ENCODE measurements around the gene STAU1. TPM values are rescaled to one million over a fixed set of nuclear protein-coding genes. Genes with fewer than 3 reads are reported as not detected.
"Not testable (repeated sequence)": the region's sequence is repeated elsewhere in the genome, so short reads cannot be mapped to it uniquely, and the experiment has no call there.

STAU1 gene
- polyA plus RNA-seq, 2 donors = 19.2 to 30.4 TPM

DNA sequence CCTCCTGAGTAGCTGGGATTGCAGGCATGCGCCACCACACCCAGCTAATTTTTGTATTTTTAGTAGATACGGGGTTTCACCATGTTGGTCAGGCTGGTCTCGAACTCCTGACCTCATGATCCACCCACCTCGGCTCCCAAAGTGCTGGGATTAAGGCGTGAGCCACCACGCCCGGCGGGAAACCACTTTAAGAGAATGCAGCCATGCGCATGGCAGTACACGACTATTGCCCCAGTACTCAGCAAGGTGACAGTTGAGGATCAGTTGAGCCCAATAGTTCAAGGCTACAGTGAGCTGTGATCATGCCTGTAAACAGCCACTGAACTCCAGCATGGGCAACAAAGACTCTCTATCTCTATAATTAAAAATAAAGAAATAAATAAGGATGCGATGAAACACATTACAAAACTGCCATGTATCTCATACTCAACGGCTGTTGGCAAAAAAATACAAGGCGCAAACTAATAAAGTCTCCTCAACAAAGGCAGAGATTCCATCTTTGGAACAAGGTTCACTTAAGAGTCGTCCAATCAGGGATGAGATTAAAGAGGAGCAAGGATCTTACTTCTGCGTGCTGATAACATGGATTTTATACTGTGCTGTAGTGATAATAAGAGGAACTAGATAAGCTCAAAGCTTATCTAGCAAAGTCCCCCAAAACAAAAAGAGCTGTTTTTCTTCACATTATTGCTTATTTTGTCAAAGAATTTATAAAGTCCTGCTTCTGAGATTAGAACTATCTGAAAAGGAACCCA is 51.1 kb downstream of the STAU1 start:
- 87 to 92% methylated on average over 15 of the region's 15 CpGs for WGBS, 2 donors
- Histone ChIP-seq H3K4me3 (ENCODE audit: low read depth in 1 of 2, low read length in 2 of 2) (no peak overlapping the region), H3K36me3 (ENCODE audit: control insufficient read depth in 2 of 2, insufficient read depth in 2 of 2, low read length in 1 of 2) (peaks cover 0 to 8% of the 10 kb centered on the region in 2 donors), H3K27me3 (ENCODE audit: control insufficient read depth in 1 of 2, insufficient read depth in 2 of 2, low read length in 2 of 2) (no peaks in the 10 kb centered on the region), H3K9me3 (ENCODE audit: control insufficient read depth in 2 of 2, insufficient read depth in 1 of 2, low read depth in 1 of 2, low read length in 1 of 2) (no peaks in the 10 kb centered on the region), H3K27ac (ENCODE audit: low read depth in 2 of 2, low read length in 1 of 2) (no peak overlapping the region), H3K4me1 (ENCODE audit: control insufficient read depth in 2 of 2, insufficient read depth in 2 of 2, low read length in 1 of 2) (peaks cover 0 to 2% of the 10 kb centered on the region in 2 donors)

DNA sequence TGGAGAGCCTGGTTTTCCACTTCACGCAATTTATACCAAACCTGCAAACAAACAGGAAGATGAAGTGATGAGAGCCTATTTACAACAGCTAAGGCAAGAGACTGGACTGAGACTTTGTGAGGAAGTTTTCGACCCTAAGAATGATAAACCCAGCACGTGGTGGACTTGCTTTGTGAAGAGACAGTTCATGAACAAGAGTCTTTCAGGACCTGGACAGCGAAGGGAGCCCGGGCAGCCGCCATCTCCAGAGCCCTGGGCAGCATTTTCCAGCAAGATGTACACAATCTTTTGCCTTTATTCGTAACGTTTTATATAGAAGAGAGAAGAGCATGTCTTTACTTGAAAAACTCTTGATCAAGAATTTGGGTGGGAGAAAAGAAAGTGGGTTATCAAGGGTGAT is 53.3 kb downstream of the STAU1 start:
- H3K27ac ChIP-seq (ENCODE audit: low read depth in 2 of 2, low read length in 1 of 2); H3K4me3 ChIP-seq (ENCODE audit: low read depth in 1 of 2, low read length in 2 of 2); H3K27me3 ChIP-seq (ENCODE audit: control insufficient read depth in 1 of 2, insufficient read depth in 2 of 2, low read length in 2 of 2); H3K4me1 ChIP-seq (ENCODE audit: control insufficient read depth in 2 of 2, insufficient read depth in 2 of 2, low read length in 1 of 2); H3K36me3 ChIP-seq (ENCODE audit: control insufficient read depth in 2 of 2, insufficient read depth in 2 of 2, low read length in 1 of 2); H3K9me3 ChIP-seq (ENCODE audit: control insufficient read depth in 2 of 2, insufficient read depth in 1 of 2, low read depth in 1 of 2, low read length in 1 of 2): not testable (repeated sequence)
- 83 to 85% methylated on average over 8 of the region's 8 CpGs for WGBS, 2 donors

DNA sequence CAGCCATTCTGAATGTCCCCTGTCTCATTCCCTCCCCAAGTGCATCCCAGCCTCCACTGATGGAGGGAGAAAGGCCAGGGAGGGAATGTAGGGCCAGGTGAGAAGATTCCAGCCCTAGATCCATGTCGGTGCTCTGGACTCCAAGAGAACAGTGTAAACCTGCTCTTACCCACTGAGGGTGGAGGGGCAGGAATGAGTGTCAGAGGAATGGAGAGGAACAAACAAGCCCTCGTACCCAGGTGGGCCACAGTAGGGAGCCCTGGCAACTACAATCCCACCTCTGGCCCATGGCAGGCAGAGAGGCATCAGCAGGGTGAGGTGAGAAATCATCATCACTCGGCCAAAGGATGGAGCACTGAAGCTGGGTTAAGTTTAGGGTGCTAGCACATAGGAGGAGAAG is 54.6 kb downstream of the STAU1 start:
- Histone ChIP-seq H3K4me1 (ENCODE audit: control insufficient read depth in 2 of 2, insufficient read depth in 2 of 2, low read length in 1 of 2) (peaks cover 0 to 2% of the 10 kb centered on the region in 2 donors), H3K9me3 (ENCODE audit: control insufficient read depth in 2 of 2, insufficient read depth in 1 of 2, low read depth in 1 of 2, low read length in 1 of 2) (no peaks in the 10 kb centered on the region), H3K27me3 (ENCODE audit: control insufficient read depth in 1 of 2, insufficient read depth in 2 of 2, low read length in 2 of 2) (no peaks in the 10 kb centered on the region), H3K36me3 (ENCODE audit: control insufficient read depth in 2 of 2, insufficient read depth in 2 of 2, low read length in 1 of 2) (peaks cover 0 to 8% of the 10 kb centered on the region in 2 donors), H3K4me3 (ENCODE audit: low read depth in 1 of 2, low read length in 2 of 2) (no peak overlapping the region), H3K27ac (ENCODE audit: low read depth in 2 of 2, low read length in 1 of 2) (no peak overlapping the region)
- 82 to 87% methylated on average over 3 of the region's 3 CpGs for WGBS, 2 donors

DNA sequence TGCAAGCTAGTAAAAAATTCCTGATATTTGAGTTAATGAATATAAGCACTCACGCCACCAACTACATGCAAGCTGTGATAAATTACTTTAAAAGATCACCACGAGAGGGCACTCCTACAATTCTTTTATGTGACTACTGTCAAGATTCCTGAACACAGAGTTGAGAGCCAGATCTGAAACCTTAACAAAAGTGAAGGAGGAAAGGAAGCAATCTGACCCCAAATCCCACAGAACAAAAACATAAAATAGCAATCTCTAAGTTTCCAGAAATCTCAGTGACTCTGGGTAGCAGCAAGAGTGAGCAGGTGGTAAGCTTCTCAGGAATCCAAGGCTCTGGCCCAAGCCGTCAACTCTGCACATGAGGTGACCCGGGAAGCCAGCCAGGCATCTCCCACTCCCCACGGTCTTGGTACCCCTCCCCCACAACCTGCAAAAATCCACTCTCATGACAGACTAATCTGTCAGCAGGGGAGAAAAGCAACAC is 55.1 kb downstream of the STAU1 start:
- no peaks in the 10 kb centered on the region for H3K9me3 ChIP-seq (ENCODE audit: control insufficient read depth in 2 of 2, insufficient read depth in 1 of 2, low read depth in 1 of 2, low read length in 1 of 2)
- peaks cover 0 to 2% of the 10 kb centered on the region in 2 donors for H3K4me1 ChIP-seq (ENCODE audit: control insufficient read depth in 2 of 2, insufficient read depth in 2 of 2, low read length in 1 of 2)
- H3K27me3 ChIP-seq (ENCODE audit: control insufficient read depth in 1 of 2, insufficient read depth in 2 of 2, low read length in 2 of 2) = no peaks in the 10 kb centered on the region
- WGBS, 2 donors = 33 to 37% methylated on average over 5 of the region's 5 CpGs
- H3K4me3 ChIP-seq (ENCODE audit: low read depth in 1 of 2, low read length in 2 of 2) = no peak overlapping the region
- H3K36me3 ChIP-seq (ENCODE audit: control insufficient read depth in 2 of 2, insufficient read depth in 2 of 2, low read length in 1 of 2) = peaks cover 0 to 8% of the 10 kb centered on the region in 2 donors
- no peak overlapping the region for H3K27ac ChIP-seq (ENCODE audit: low read depth in 2 of 2, low read length in 1 of 2)

DNA sequence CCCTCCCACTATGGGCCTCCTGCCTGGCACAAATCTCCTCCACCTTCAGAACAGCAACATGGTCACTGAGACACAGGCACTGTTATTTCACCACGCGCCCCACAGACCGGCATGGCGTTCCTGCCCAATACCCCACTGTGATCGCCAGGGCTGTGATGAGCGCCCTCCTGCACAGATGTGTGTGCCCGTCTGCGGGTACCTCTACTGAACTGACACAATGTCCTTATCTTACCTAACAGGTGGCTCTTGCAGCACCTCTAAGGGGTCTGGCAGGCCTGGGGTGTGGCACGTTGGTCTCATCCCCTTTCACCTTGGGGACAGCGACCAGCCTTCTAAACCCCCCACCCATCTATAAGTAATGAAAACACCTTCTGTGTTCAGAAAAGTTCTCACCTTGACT is 64.2 kb downstream of the STAU1 start:
- Histone ChIP-seq H3K27me3 (ENCODE audit: control insufficient read depth in 1 of 2, insufficient read depth in 2 of 2, low read length in 2 of 2) (no peaks in the 10 kb centered on the region), H3K4me1 (ENCODE audit: control insufficient read depth in 2 of 2, insufficient read depth in 2 of 2, low read length in 1 of 2) (no peaks in the 10 kb centered on the region), H3K9me3 (ENCODE audit: control insufficient read depth in 2 of 2, insufficient read depth in 1 of 2, low read depth in 1 of 2, low read length in 1 of 2) (no peaks in the 10 kb centered on the region), H3K36me3 (ENCODE audit: control insufficient read depth in 2 of 2, insufficient read depth in 2 of 2, low read length in 1 of 2) (peaks cover 13 to 14% of the 10 kb centered on the region in 2 donors), H3K27ac (ENCODE audit: low read depth in 2 of 2, low read length in 1 of 2) (no peak overlapping the region), H3K4me3 (ENCODE audit: low read depth in 1 of 2, low read length in 2 of 2) (no peak overlapping the region)
- 95 to 99% methylated on average over 10 of the region's 10 CpGs for WGBS, 2 donors

DNA sequence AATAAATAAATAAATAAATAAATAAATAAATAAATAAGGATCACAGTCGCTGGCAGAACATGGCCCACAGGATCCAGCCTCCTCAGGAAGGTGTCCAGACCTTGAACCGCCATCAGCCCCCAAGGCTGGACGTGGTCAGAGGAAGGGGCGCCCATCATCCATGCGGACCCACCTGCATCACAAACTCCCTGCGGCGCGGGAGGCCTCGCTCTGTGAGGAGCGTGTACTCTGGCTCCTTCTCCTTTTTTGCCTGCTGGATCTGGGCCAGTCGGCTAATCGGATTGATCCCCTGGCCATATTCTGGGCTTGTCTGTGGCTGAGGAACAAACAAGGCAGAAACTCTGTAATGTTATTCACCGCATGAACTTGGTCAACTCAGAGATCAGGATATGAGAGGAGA is 65.2 kb downstream of the STAU1 start:
- peaks cover 19 to 22% of the 10 kb centered on the region in 2 donors for H3K36me3 ChIP-seq (ENCODE audit: control insufficient read depth in 2 of 2, insufficient read depth in 2 of 2, low read length in 1 of 2)
- H3K27me3 ChIP-seq (ENCODE audit: control insufficient read depth in 1 of 2, insufficient read depth in 2 of 2, low read length in 2 of 2) = no peaks in the 10 kb centered on the region
- H3K9me3 ChIP-seq (ENCODE audit: control insufficient read depth in 2 of 2, insufficient read depth in 1 of 2, low read depth in 1 of 2, low read length in 1 of 2) = no peaks in the 10 kb centered on the region
- 93 to 95% methylated on average over 13 of the region's 13 CpGs for WGBS, 2 donors
- no peak overlapping the region for H3K27ac ChIP-seq (ENCODE audit: low read depth in 2 of 2, low read length in 1 of 2)
- H3K4me3 ChIP-seq (ENCODE audit: low read depth in 1 of 2, low read length in 2 of 2) = no peak overlapping the region
- H3K4me1 ChIP-seq (ENCODE audit: control insufficient read depth in 2 of 2, insufficient read depth in 2 of 2, low read length in 1 of 2) = no peaks in the 10 kb centered on the region

DNA sequence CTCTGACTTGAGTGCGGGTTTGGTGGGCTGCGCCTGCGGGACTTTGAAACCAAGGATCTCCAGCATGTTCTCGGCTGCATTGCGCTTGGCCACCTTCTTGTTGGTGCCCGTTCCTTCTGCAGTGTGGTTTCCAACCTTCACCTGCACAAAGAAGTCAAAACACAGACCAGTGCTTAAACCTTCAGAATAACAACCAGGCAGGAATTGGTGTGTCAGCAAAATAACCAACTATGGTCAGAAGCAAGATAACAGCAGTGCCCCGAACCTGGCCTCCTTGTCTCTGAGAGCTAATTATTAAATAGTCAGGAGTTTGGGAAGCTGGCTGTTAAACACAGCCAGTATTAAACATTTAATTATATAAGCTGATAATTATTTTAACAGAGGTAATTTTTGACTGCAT is 68.1 kb downstream of the STAU1 start:
- H3K4me3 ChIP-seq (ENCODE audit: low read depth in 1 of 2, low read length in 2 of 2) = no peak overlapping the region
- H3K36me3 ChIP-seq (ENCODE audit: control insufficient read depth in 2 of 2, insufficient read depth in 2 of 2, low read length in 1 of 2) = peaks cover 38 to 42% of the 10 kb centered on the region in 2 donors
- no peaks in the 10 kb centered on the region for H3K27me3 ChIP-seq (ENCODE audit: control insufficient read depth in 1 of 2, insufficient read depth in 2 of 2, low read length in 2 of 2)
- no peaks in the 10 kb centered on the region for H3K4me1 ChIP-seq (ENCODE audit: control insufficient read depth in 2 of 2, insufficient read depth in 2 of 2, low read length in 1 of 2)
- no peaks in the 10 kb centered on the region for H3K9me3 ChIP-seq (ENCODE audit: control insufficient read depth in 2 of 2, insufficient read depth in 1 of 2, low read depth in 1 of 2, low read length in 1 of 2)
- WGBS, 2 donors = 95 to 96% methylated on average over 7 of the region's 7 CpGs
- H3K27ac ChIP-seq (ENCODE audit: low read depth in 2 of 2, low read length in 1 of 2) = no peak overlapping the region

DNA sequence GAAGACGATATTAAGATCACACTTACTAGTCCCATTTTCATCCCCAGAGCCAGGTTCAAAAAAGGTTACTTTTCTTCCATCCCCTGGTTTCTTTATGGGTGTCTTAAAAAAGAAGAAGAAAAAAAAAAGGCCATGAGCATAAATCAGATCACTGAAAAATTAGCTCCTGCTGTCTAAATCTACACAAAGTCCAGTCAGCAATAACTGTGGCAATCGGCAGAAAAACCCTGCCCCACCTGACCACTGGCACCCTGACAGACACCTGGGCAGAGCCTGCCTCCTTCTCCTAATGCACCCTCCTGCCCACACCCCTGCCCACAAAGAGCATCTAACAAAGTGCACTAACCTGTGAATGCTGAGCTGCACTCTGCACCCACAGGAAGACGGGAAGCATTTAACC is 69.8 kb downstream of the STAU1 start:
- Histone ChIP-seq H3K27me3 (ENCODE audit: control insufficient read depth in 1 of 2, insufficient read depth in 2 of 2, low read length in 2 of 2) (no peaks in the 10 kb centered on the region), H3K36me3 (ENCODE audit: control insufficient read depth in 2 of 2, insufficient read depth in 2 of 2, low read length in 1 of 2) (peaks cover 32 to 47% of the 10 kb centered on the region in 2 donors), H3K4me3 (ENCODE audit: low read depth in 1 of 2, low read length in 2 of 2) (no peak overlapping the region), H3K9me3 (ENCODE audit: control insufficient read depth in 2 of 2, insufficient read depth in 1 of 2, low read depth in 1 of 2, low read length in 1 of 2) (no peaks in the 10 kb centered on the region), H3K27ac (ENCODE audit: low read depth in 2 of 2, low read length in 1 of 2) (no peak overlapping the region), H3K4me1 (ENCODE audit: control insufficient read depth in 2 of 2, insufficient read depth in 2 of 2, low read length in 1 of 2) (no peaks in the 10 kb centered on the region)
- WGBS, 2 donors = 87 to 88% methylated on average over 3 of the region's 3 CpGs

DNA sequence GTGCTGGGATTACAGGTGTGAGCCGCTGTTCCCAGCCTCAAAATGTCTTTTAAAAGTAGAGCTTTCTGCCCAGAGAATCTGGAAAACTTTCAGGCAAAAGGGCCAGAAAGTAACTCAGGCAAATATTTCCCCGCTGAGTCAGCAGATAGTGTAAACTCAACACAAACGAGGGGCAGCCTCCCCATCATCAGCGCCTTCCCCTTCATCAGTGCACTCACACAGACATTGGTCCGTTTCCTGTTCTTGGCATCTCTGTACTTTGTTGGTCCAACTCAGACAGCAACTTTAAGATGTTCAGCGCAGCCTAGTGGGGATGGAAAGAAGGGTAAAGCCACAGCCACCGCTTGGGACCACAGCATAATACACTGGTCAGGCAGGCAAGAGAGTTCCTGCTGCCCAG is 72.6 kb downstream of the STAU1 start:
- WGBS, 2 donors = 74 to 81% methylated on average over 7 of the region's 7 CpGs
- H3K36me3 ChIP-seq (ENCODE audit: control insufficient read depth in 2 of 2, insufficient read depth in 2 of 2, low read length in 1 of 2) = peaks cover 29 to 49% of the 10 kb centered on the region in 2 donors

More for the DNA sequence above, 72.6 kb downstream of the STAU1 start:
- Histone ChIP-seq H3K9me3 (ENCODE audit: control insufficient read depth in 2 of 2, insufficient read depth in 1 of 2, low read depth in 1 of 2, low read length in 1 of 2) (no peaks in the 10 kb centered on the region), H3K4me1 (ENCODE audit: control insufficient read depth in 2 of 2, insufficient read depth in 2 of 2, low read length in 1 of 2) (no peaks in the 10 kb centered on the region), H3K27me3 (ENCODE audit: control insufficient read depth in 1 of 2, insufficient read depth in 2 of 2, low read length in 2 of 2) (no peaks in the 10 kb centered on the region), H3K4me3 (ENCODE audit: low read depth in 1 of 2, low read length in 2 of 2) (no peak overlapping the region), H3K27ac (ENCODE audit: low read depth in 2 of 2, low read length in 1 of 2) (no peak overlapping the region)
